Thyroid gland (tissue), 4 donors: ENCODE measurements around the gene MRPL9. TPM values are rescaled to one million over a fixed set of nuclear protein-coding genes. Genes with fewer than 3 reads are reported as not detected.

ENCODE experiments used
- DNase-seq, 2 donors: peaks; one replicate each; pipeline ENCODE4 v3.0.0-alpha.2; 2019
- H3K27ac ChIP-seq, 3 donors: fragments of 200-600 bp; sonication (generic); 1 replicate in 2 of 3; 2 replicates in 1 of 3; pipeline ENCODE4 v1.5.1; 2016 to 2019; ENCODE audit warnings: mild to moderate bottlenecking in 1 of 3, moderate library complexity in 1 of 3
- H3K27me3 ChIP-seq: fragments of 200-600 bp; sonication (generic); one replicate; pipeline ENCODE4 v1.5.1; 2019
- H3K36me3 ChIP-seq, 2 donors: fragments of 200-600 bp; sonication (generic); one replicate each; pipeline ENCODE4 v1.5.1; 2016 to 2019
- H3K4me1 ChIP-seq, 2 donors: fragments of 200-600 bp; sonication (generic); one replicate each; pipeline ENCODE4 v1.5.1; 2017 to 2019
- H3K4me3 ChIP-seq, 3 donors: fragments of 200-600 bp; sonication (generic); replicated peaks in 1 of 3; 1 replicate in 2 of 3; 2 replicates in 1 of 3; pipeline ENCODE4 v1.5.1; 2016; ENCODE audit warnings: mild to moderate bottlenecking in 1 of 3
- H3K9me3 ChIP-seq: fragments of 200-600 bp; sonication (generic); one replicate; pipeline ENCODE4 v1.5.1; 2017
- CTCF ChIP-seq, 6 experiments: fragments of 200-600 bp in 3 of 6; fragments of 450-650 bp in 3 of 6; sonication (generic) in 3 of 6; IDR thresholded peaks; one replicate each; pipeline ENCODE4 v1.5.1; 2016 to 2019; ENCODE audit warnings: antibody characterized with exemption in 6 of 6, mild to moderate bottlenecking in 2 of 6, inconsistent platforms in 1 of 6, moderate library complexity in 1 of 6
- POLR2A ChIP-seq, 2 donors: fragments of 450-650 bp; IDR thresholded peaks; one replicate each; pipeline ENCODE4 v1.6.1; 2017; ENCODE audit warnings: antibody characterized with exemption in 2 of 2, mild to moderate bottlenecking in 2 of 2, moderate library complexity in 1 of 2
- WGBS, 2 donors: methylation state at CpG; one replicate each; pipeline ENCODE4 v1.1.5; 2017; 5-methylcytosine and 5-hydroxymethylcytosine counted together
- intact Hi-C: fragments of 100-400 bp; cut with DNase I; formaldehyde crosslinking; loops from one replicate; pipeline ENCODE4 v1.15.1; 2023
- total RNA-seq, 4 donors: library from RNA; depleted of rRNA; stranded (reverse); fragments of >200 nt; gene quantifications; one replicate each; pipeline ENCODE4 v1.2.3, GENCODE V29; 2016

The MRPL9 gene
- total RNA-seq, 4 donors from 2014 or later = 57.2 to 66.5 (median 61.8) TPM

GRCh38 chr1:151718666-151719065 is 44.6 kb downstream of the MRPL9 start:
- Histone ChIP-seq H3K27ac (no peak overlapping the region), H3K4me1 (peaks cover 6 to 29% of the 10 kb centered on the region in 2 donors), H3K4me3 (no peak overlapping the region), H3K36me3 (no peaks in the 10 kb centered on the region), H3K27me3 (peaks cover 12% of the 10 kb centered on the region), H3K9me3 (no peaks in the 10 kb centered on the region)
- no peak for DNase-seq
- 80 to 88% methylated on average over 4 of the region's 4 CpGs for WGBS, 2 donors
- intact Hi-C loops = no loop called here
- TF ChIP-seq POLR2A (IDR thresholded peaks at IDR 0.05) (no peak), CTCF (IDR thresholded peaks at IDR 0.05) (no peak)

- Histone ChIP-seq H3K4me1 (peaks cover 6 to 29% of the 10 kb centered on the region in 2 donors), H3K9me3 (no peaks in the 10 kb centered on the region), H3K27ac (no peak overlapping the region), H3K27me3 (peaks cover 9% of the 10 kb centered on the region), H3K4me3 (no peak overlapping the region), H3K36me3 (no peaks in the 10 kb centered on the region)
- TF ChIP-seq CTCF (IDR thresholded peaks at IDR 0.05) (no peak), POLR2A (IDR thresholded peaks at IDR 0.05) (no peak)
- DNase-seq = no peak
- 19 to 51% methylated on average over 3 to 4 of the region's 4 CpGs for WGBS, 2 donors
- intact Hi-C loops = no loop called here
Measured at GRCh38 chr1:151718011-151718431, 45.3 kb downstream of the MRPL9 start.

GRCh38 chr1:151716771-151717631 is 46.3 kb downstream of the MRPL9 start, which contains the start of gene CELF3:
Gene CELF3 (minus strand): TSS chr1:151716803. CDS start chr1:151716020, 783 bp downstream.
- H3K4me1 ChIP-seq = peaks cover 6 to 29% of the 10 kb centered on the region in 2 donors
- H3K9me3 ChIP-seq = no peaks in the 10 kb centered on the region
- no peak for DNase-seq
- H3K27ac ChIP-seq = no peak within 1 kb of the TSS
- peak within 1 kb of the TSS in 1 of 3 donors; percentile 6 for H3K4me3 ChIP-seq
- no peak for TF ChIP-seq POLR2A (IDR thresholded peaks at IDR 0.05)
- TF ChIP-seq CTCF (IDR thresholded peaks at IDR 0.05) = no peak
- intact Hi-C loops = no loop called here
- H3K27me3 ChIP-seq = peaks cover 9% of the 10 kb centered on the region
- no peaks in the 10 kb centered on the region for H3K36me3 ChIP-seq
- 4 to 5% methylated on average over 24 to 27 of the region's 27 CpGs for WGBS, 2 donors

GRCh38 chr1:151716405-151716762 is 46.9 kb downstream of the MRPL9 start:
- H3K27me3 ChIP-seq = peaks cover 9% of the 10 kb centered on the region
- no peak for DNase-seq
- no peak overlapping the region for H3K4me3 ChIP-seq
- H3K4me1 ChIP-seq = peaks cover 3 to 23% of the 10 kb centered on the region in 2 donors
- TF ChIP-seq POLR2A (IDR thresholded peaks at IDR 0.05) (no peak), CTCF (IDR thresholded peaks at IDR 0.05) (no peak)
- WGBS, 2 donors = 2 to 14% methylated on average over 4 to 7 of the region's 11 CpGs
- intact Hi-C loops = no loop called here
- no peaks in the 10 kb centered on the region for H3K9me3 ChIP-seq
- H3K27ac ChIP-seq = no peak overlapping the region
- no peaks in the 10 kb centered on the region for H3K36me3 ChIP-seq

- WGBS, 2 donors = 31 to 33% methylated on average over 13 to 17 of the region's 17 CpGs
- H3K36me3 ChIP-seq = no peaks in the 10 kb centered on the region
Measured at GRCh38 chr1:151715726-151716404, 47.4 kb downstream of the MRPL9 start.

More at GRCh38 chr1:151715726-151716404, 47.4 kb downstream of the MRPL9 start:
- H3K9me3 ChIP-seq = no peaks in the 10 kb centered on the region
- H3K27ac ChIP-seq = no peak overlapping the region
- TF ChIP-seq POLR2A (IDR thresholded peaks at IDR 0.05) (no peak), CTCF (IDR thresholded peaks at IDR 0.05) (no peak)
- DNase-seq = no peak
- no peak overlapping the region for H3K4me3 ChIP-seq
- intact Hi-C loops = no loop called here
- H3K4me1 ChIP-seq = peaks cover 0 to 18% of the 10 kb centered on the region in 2 donors
- peaks cover 9% of the 10 kb centered on the region for H3K27me3 ChIP-seq
